Activated T-helper 1 cell treated with anti-CD3 and anti-CD28 coated beads, Interleukin-2, amount 50 U/mL, for 16 hours (primary cell): ENCODE measurements around the gene SPATA9.

Experiments
- DNase-seq, 2 donors: peaks; one replicate each; pipeline ENCODE4 v3.0.0-alpha.2; 2020; ENCODE audit warnings: low read depth in 1 of 2, low spot score in 1 of 2

SPATA9 gene

DNA sequence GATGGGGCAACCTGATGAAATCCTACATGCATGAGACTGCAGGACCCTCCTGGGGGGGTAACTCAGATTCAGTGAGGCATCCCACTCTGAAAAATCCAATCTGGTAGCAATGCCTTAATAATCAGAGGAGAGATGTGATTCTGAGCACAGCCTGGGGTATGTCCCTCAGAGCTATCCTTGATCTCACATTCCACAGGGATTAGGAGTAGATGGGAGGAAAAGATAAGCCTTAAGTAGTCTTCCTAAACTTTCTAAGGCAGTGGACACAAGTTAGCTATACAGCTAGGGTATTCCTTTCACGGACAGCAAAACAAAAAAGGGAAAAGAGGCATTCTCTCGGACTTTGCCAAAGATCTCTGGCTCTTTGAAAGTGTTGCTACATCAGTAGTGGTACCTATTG, 3.9 kb upstream of the SPATA9 start:
- DNase-seq: no peak

DNA sequence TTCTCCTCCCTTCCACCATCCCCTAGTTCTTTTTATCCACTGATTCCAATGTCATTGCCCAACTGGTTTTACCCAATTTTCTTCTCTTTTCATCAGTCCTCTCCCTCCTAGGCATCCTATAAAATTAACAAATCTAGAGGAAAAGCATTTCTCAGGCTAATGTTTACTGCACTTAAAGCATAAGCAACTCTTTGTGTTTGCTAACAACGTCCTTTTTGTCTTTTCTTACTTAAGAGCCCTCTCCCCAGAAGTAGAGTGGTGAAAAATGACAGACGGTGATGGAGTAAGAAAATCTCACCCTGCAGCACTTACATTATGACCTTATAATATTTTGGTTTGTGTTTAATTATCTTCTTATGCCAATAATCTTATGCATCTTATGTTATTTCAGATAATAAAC, 1.6 kb upstream of the SPATA9 start:
- no peak for DNase-seq

DNA sequence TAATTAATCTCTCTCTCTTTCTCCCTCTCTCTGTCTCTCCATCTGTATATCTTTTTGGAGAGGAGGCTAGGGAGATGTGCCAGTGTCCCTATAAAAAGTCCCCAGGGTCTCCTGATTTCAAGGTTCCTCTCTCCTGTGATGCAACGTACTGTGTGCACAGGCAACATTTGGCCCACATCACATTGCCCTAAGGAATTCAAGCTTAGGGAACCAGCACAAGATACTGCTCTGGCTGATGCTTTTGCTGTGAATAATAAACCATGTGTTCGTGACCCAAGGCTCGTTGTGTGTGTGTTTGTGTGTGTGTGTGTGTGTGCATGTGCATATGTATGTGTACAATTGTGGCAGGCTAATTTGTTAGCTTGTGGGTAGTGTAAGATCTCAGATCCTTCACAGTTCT, 9.7 kb downstream of the SPATA9 start:
- DNase-seq: no peak

DNA sequence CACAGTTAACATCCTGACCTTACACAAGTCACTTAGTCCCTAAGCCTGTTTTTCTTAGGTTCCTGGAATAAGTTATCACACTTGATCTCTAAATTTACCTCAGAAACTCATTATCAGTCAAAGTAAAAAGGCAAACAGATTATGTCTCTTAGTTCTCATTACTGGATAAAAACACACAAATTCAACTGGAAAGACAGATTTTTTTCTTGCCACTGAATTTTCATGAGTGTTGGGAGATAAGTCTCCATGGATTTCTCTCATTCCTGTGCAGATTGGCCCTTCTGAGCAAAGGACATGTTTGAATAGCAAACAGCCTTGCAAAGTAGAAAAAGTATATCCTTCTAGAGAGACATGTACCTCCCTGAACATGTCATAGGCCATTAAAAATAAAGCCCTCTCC, 10.2 kb downstream of the SPATA9 start:
- DNase-seq: no peak

DNA sequence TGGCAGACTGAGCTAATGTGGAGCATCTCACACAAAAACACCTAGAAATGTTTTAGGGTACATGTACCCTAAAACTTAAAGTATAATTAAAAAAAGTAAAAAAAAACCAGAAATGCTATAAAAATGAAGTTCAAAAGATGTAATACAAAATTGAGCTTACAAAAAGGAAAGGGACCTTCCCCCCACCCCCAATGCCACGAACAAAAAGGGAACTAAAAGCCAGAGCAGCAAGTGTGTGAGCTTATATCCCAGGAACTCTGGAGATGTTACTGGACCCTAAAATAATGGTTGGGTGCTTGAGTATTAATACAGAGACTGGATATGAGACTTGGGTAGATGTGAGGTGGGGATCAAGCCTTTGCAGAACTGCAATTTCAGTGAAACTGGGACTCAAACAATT, 11.0 kb downstream of the SPATA9 start:
- no peak for DNase-seq

DNA sequence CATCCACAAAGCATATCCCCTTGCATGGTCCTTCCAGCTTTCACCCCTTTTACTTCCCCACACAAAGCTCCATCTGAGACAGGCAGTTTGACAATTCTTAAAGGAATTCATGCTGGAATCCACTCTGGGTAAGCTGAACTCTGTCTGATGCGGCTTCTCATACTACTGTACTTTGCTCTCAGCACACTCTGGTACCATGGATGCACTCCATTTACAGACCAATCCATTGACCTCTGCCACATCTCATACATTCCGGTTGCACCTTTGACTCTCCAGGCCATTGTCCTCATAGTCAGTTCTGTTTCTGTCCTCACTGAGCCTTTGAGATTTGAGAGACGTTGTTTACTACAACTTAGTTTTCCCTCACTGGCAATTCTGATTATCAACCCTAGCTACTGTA, 12.2 kb downstream of the SPATA9 start:
- no peak for DNase-seq

DNA sequence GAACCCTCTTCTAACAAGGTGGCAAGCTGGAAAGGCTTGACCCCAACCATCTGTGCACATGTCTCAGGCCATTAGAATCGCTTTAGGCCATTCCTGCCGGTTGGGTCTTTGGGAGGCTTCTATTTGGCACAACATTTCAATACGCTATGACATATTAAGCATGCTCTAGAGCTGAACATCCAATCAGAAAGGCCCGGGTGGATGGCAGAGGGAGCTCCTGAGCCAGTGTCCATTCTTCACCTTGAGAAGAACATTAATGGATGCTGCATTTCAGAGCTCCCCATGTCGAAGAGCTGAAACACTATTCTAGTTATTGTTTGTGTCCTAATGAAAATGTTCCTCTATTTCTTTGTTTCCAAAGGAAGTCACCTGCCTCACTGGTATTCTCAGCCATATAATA, 12.8 kb downstream of the SPATA9 start:
- DNase-seq: no peak

DNA sequence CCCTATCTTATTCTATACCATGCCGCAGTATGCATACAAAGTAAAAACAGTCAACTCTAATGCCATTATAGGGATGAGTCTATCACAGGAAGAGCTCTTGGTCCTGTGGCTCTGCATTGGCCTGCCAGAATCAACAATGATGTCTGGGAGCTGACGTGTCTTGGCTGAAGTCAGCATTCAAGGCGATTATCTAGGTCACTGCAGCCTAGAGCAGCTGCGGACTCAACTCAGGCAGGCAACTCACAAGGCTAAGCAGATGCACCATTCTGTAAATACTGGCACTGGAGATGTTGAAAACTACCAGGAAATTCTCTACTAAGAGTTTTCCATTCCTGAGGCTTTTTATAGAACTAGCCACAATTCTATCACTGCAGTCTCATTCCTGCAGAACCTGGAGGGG, 13.3 kb downstream of the SPATA9 start:
- DNase-seq: no peak

DNA sequence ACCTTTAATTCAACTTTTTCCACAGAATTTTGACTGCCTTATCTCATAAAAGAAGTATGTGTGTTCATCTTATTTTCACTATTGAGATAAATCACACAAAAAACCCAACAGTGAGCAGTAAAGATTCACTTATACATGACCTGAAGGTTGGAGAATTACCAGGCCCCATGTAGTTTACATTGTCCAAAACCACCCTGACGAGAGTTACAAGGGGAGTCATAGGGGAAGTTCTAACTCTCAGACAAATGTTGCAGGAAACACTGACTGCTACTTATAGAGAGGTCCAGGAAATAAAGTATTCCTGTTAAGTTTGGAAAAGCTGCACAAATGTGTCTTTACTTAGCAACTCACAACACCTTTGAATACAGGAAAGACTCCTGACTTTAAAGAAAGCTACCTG, 14.1 kb downstream of the SPATA9 start:
- no peak for DNase-seq

DNA sequence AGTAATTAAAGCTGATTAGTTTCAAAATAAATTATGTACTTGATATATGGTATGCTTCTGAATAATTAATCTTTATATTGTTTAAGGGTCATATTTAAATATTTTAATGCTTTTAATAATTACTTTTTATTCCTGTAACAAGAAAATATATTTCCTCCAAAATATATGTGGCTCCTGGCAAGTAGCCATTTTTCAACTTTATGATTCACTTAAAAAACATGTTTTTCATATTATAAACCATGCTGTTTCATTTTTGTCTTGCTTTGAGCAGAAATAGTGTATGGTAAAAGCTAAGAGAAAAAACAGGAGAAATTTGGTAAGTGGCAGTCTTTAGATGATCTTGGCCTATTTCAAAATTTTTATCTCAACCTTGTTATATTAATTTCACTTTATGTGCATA, 14.6 kb downstream of the SPATA9 start:
- DNase-seq: no peak

DNA sequence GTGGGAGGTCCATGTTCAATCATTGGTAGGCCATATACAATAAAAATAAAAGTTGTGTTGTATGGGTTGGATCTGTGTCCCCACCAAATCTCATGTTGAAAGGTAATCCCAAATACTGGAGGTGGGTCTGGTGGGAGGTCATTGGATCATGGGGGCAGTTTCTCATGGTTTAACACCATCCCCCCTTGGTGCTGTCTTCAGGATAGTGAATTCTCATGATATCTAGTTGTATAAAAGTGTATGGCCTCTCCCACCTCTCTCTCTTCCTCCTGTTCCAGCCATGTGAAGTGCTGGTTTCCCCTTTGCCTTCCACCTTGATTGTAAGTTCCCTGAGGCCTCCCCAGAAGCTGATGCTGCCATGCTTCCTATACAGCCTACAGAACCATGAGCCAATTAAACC, 15.1 kb downstream of the SPATA9 start:
- no peak for DNase-seq

DNA sequence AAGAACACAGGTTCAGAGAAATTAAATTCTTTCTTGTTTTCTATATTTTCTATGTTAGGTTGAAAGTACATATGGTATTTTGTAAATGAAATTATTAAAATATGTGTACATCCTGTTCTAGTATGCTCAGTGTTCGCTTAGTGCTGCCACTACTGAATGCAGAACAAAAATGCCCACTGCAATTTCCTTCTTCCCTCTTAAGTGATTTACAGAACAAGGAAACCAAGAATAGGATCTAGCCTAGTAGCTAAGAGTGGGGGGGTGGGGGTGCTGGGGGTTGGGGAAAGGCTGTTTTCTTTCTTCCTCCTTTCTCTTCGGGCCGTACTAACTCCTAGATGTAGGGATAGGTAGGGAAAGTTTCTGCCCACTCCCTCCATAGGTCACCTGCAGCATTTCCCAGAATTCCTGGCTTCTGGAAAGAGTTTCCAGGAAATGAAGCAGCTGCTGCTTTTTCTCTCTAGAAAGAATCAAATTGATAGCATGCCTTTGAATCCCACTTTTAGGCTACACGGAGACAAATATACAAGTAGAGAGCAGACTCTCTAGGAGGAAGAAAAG, 15.7 kb downstream of the SPATA9 start:
- no peak for DNase-seq

DNA sequence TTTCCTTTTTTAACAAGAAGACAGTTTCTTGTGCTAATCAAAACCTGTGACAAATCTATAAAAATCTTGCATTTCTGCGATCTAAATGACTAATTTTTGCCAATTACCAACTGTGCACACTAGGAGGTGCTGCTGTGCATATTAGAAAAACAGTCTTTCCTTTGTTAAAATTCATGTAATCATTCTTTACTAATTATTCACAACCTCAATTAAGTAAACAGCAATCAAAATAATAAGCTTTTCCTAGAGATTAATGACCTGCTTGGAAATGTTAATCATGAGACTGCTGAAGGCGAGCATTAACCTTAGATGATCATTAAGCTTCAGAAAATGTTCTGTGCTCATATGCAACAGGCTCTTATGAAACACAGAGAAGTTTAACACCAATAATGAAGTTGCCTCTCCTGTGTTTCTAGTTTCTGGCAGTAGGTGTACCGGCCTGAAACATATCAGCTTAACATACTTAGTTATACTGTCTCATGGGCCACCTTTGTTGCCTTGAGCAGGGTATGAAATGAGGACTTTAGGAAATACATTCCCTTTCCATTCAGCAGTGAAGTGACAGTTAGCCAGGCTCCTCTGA, 18.5 kb downstream of the SPATA9 start:
- DNase-seq: no peak

DNA sequence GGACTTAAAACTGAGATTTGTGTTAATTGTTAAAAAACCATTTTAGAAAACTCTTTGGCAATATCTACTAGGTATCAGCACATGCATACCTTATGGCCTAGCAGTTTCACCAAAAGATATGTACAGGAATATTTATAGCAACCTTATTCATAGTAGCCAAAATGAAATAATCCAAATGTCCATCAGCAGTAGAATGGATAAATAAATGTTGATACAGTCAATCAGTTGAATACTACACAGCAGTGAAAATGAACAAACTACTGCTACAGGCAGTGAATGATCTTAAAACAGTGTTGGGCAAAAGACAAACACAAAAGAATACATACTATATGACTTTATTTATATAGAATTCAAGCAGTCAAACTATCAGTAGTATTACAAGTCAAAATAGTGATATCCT, 19.8 kb downstream of the SPATA9 start:
- no peak for DNase-seq

DNA sequence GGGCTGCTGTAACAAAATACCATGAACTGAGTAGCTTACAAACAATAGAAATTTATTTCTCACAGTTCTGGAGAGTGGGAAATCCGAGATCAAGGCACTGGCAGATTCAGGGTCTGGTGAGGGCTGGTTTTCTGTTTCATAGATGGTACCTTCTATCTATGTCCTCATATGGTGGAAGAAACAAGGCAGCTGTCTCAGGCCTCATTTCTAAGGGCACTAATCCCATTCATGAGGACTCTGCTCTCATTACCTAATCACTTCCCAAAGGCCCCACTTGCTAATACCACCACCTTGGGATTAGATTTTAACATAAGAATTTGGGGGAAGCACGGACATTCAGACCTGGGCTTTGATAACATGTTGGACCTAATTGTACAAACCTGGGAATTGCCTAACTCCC, 22.7 kb downstream of the SPATA9 start:
- DNase-seq: no peak

DNA sequence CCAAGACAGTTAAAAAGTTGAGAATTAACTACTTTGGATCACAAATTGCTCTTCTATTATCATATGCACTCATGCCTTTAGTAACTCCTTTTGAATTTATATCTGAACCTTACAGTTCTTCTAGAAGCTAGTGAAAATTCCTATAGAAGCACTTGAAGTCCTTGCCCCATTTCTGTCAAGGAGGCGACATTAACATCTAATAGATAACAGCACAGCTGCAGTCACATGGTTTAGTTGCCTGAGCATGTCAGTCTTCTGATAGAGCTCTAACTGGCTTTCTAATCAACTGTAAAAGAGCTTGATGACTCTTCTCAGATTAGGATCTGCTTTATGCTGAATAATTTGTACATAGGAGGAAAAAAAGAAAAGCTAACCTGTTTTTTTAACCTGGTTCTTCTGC, 27.2 kb downstream of the SPATA9 start:
- DNase-seq: no peak

DNA sequence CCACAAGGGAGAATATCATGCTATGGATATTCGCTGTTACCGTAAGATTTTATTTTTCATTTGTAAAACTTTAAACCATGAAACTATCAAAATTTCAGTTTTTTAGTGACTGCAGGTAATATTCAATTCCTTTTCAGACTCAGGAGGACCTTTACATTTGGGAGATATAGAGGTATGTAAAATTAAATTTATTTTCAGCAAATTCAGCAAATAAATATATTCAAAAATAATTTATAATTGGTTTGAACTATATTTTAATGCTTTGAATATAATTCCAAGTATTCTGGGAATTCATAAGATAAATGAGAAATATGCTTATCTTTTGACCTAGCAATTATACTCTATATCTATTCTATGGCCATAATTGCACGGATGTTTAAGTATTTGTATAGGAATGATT, 28.6 kb downstream of the SPATA9 start:
- DNase-seq: no peak

DNA sequence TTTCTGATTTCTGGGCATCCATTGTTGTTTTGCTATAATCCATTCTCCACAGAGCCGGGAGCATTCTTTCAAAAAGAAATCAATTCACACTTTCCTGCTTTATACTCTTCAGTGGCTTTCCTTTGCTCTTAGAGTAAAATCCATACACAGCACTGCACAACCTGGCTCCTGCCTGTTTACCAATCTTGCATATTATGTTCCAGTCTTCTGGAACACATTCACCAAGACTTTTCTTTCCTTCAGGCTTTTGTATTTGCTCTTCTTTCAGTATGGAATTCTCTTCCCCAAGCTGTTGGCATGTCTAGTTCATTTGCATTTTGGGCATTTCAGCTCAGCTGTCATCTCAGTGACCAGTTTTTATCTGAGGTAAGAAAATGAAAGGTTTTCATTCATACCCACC, 29.9 kb downstream of the SPATA9 start:
- no peak for DNase-seq

DNA sequence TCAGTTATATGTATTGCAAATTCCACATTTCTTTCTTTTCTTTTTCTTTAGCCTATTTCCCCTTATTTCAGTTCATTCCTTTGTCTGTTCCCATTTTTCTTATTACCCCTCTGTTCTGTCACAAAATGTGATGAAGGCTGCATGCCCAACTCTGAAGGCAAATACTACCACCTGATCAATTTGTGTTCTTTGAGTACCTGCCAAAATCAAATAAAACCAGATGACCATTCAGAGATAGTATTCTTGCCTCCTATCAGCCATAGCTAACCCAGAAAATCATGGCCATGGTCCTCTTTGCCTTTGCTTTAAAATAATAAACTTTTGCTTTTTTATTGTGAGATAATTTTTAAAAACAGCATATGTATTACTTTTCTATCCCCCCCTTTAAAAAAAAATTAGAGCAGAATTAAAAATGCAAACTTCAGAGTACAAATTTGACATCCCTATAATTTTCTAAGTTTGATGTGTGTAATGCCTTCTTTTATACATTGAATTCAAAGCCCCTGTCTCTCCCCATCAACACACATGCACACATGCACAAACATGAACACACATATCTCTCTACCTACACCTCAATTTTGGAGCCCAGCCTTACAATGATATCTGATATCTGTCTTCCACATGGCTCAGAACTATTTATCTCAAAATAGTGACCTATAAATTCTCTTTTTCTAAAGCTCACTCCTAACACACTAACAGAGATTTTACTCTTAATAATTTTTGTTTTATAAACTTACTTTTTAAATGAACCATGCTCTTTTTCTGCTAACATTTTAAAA, 32.8 kb downstream of the SPATA9 start:
- DNase-seq: no peak

DNA sequence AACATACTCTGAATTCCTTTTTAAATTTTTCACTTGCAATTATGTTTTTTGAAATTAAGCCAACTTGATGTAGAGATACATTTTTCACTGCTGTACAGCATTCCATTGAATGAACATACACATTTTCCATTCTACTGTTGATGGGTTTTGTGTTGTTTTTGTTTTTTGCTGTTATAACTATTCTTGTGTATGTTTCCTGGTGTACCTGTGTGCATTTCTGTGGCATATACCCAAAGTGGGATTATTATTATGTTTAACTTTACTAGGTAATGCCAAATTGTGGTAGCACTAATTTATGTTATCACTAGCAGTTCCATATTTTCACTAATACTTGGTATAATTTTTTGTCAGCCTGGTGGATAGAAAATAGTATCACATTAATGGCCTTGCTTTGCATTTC, 33.5 kb downstream of the SPATA9 start:
- no peak for DNase-seq

DNA sequence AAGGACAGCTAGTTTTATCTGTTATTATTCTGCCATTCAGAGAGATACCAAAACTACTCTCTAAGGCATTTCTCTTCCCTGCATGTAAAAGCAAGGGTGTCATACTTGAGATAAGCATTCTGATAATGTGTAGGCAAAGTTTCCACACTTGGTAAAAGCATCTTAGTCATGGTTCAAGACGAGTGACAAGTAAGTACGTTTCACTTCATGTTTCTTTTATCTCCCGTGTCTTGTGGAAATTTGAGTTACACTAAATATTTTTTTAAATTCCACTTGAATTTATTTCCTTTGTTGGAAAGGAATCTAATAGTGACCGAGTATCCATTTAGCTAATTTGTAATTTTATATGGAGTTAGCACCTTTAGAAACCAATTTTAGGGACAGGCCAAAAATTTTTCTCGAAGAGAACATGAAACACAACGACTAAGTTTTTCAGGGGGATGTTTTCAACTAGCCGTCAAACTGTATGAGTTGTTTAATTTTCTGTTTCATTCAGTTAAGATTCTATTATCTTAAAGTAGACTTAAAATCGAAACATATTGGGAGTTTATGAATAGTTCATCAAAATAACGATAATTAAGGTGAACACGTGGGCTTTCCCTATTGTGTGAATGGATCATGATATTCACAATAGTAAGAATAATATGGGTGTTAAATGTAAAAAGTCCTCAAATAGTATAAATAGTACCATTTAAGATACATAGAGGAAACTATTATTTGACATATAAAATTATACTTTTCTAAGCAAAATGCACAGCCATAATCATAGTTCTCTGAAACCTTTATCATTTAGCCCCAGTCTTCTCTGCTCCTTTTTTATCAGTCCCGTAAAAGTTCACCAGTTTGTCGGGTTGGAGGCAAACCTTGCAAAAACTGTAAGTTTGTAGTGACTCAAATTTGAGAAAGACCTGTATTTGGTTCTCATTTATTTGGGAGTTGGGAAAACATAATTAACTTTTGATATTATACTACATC, 34.6 kb downstream of the SPATA9 start:
- DNase-seq: no peak
